ENCODE data around the gene ZNF618. TPM values are rescaled to one million over a fixed set of nuclear protein-coding genes. Genes with fewer than 3 reads are reported as not detected.

Gene ZNF618
- total RNA-seq, 2 donors from 2014 or later, result 3.1 to 3.3 TPM

DNA sequence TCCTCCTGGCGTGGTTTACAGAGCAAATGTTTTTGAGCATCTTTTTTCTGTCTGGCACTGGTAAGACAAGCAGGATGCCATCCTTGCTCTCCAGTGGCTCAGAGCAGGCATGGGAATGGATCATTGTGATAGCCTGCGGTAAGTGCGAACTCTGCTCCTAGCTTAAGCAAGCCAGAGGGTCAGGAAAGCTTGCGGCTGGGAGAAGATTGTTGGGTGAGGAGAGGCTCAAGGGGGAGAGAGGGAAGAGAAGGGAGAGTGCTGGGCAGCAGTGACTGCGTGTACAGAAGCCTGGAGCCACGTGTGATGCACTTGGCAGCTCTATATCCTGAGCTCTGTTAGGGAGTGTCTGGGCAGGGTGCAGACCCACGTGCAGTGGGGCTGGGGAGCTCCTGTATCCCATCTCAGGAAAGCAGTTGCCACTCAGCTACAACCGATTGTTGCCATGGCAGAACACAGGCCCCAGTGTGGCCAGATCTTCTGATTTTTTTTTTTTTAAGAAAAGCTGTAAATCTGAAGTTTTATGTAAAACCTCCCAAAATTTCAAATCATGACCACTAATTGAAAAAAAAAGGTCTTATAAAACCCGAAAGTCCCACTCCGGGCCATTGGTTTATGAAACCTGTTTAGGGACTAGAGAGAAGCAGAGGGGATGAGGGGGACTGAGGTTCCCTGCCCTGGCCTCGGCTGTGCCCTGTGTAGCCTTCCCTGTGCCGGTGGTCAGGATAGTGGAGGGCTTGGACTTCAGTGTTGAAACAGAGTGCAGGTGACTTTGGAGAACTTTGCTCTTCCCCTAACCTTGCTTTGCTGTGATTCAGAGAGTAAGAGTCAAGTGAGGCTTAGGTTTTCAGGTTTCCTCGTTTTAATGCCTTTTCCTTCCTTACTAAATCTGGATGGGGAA is 67.3 kb downstream of the ZNF618 start:
- TF ChIP-seq, protein P1, sequence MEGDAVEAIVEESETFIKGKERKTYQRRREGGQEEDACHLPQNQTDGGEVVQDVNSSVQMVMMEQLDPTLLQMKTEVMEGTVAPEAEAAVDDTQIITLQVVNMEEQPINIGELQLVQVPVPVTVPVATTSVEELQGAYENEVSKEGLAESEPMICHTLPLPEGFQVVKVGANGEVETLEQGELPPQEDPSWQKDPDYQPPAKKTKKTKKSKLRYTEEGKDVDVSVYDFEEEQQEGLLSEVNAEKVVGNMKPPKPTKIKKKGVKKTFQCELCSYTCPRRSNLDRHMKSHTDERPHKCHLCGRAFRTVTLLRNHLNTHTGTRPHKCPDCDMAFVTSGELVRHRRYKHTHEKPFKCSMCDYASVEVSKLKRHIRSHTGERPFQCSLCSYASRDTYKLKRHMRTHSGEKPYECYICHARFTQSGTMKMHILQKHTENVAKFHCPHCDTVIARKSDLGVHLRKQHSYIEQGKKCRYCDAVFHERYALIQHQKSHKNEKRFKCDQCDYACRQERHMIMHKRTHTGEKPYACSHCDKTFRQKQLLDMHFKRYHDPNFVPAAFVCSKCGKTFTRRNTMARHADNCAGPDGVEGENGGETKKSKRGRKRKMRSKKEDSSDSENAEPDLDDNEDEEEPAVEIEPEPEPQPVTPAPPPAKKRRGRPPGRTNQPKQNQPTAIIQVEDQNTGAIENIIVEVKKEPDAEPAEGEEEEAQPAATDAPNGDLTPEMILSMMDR (IDR thresholded peaks at IDR 0.05), result no peak
- Histone ChIP-seq H3K9ac (ENCODE audit: low read depth in 2 of 2, low read length in 2 of 2) (no peak overlapping the region), H3K9me3 (no peaks in the 10 kb centered on the region), H3K27me3 (no peaks in the 10 kb centered on the region), H3K4me1 (no peaks in the 10 kb centered on the region), H3K27ac (no peak overlapping the region), H3K4me3 (no peak overlapping the region), H3K36me3 (no peaks in the 10 kb centered on the region)
- intact Hi-C loops (cut with DNase I), result no loop called here
- DNase-seq, result peak; percentile 7

DNA sequence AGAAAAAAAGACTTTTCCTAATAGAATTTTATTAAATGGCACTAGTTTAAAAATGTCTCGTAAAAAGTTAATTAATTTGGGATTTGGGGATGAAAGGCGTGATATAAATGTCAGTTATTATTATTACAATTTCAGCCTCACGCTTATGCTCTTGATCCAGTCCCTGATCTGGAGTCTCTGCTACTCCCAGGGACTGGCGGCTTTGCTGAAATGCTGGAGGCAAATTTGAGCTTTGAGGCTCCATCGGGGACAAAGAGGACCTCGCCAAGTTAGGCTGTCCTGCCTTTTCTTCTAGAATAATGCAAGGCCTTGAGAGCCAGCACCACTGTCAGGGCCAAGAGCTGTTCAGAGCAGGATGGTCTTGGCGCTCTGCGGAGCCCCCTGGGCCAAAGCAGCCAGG is 69.7 kb downstream of the ZNF618 start:
- intact Hi-C loops (cut with DNase I), result no loop called here

DNA sequence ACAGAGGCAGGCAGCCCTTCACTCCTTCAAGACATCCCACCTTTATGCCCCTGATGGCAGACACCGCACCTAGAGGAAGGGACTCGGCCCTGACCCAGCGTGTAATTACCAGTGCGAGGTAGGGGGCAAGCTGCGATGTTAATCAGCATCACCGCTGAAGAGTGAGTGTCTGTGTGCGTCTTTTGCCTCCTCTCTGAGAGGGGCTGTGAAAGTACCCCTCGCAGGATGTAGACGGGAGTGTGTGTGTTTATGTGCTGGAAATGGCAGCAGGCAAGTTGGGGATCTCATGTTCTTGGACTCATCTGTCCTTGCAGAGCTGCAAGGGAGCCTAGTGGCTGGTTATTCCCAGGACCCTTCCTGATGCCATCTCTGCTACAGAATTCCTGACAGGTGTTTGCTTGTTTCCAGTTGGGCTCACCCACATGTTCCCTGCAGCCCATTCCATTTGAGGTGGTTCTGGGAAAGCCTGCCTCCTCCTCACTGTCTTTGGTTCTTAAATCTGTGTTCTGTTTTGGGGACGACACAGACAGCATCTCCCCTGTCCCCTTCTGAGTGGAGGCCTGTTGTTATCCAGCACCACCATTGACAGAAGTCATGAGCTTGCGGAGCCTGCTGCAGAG is 70.5 kb downstream of the ZNF618 start:
- intact Hi-C loops (cut with DNase I), result no loop called here
- no peaks in the 10 kb centered on the region for H3K9me3 ChIP-seq
- H3K9ac ChIP-seq (ENCODE audit: low read depth in 2 of 2, low read length in 2 of 2), result no peak overlapping the region
- no peak overlapping the region for H3K4me3 ChIP-seq
- DNase-seq, result no peak
- H3K27ac ChIP-seq, result no peak overlapping the region
- H3K27me3 ChIP-seq, result no peaks in the 10 kb centered on the region
- H3K4me1 ChIP-seq, result no peaks in the 10 kb centered on the region
- no peaks in the 10 kb centered on the region for H3K36me3 ChIP-seq
- TF ChIP-seq, protein P1 (IDR thresholded peaks at IDR 0.05), result no peak

More for the DNA sequence above, 69.7 kb downstream of the ZNF618 start:
- no peak for DNase-seq
- Histone ChIP-seq H3K36me3 (no peaks in the 10 kb centered on the region), H3K4me1 (no peaks in the 10 kb centered on the region), H3K4me3 (no peak overlapping the region), H3K9me3 (no peaks in the 10 kb centered on the region), H3K27me3 (no peaks in the 10 kb centered on the region), H3K9ac (ENCODE audit: low read depth in 2 of 2, low read length in 2 of 2) (no peak overlapping the region), H3K27ac (no peak overlapping the region)
- TF ChIP-seq, protein P1 (IDR thresholded peaks at IDR 0.05), result no peak

DNA sequence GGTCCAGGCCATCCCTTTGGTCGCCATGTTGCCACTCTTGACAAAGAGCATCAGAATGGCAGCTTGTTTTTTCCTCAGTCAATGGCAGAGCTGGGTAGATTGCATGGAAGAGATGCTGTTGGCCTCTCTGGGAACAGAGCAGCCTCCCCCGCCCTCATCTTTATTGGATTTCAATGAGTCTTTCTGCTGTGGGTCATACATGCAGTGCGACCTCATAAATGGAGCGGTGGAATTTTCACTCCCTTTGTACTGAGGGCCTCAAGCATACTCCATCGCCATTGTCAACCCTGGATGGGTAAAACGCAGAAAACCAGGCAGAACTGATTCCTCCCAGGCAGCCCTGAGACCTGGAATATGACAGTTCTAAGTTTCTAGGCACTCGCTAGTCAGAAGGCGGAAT is 71.8 kb downstream of the ZNF618 start:
- Histone ChIP-seq H3K4me3 (no peak overlapping the region), H3K27ac (no peak overlapping the region), H3K9me3 (no peaks in the 10 kb centered on the region), H3K4me1 (no peaks in the 10 kb centered on the region), H3K36me3 (no peaks in the 10 kb centered on the region), H3K9ac (ENCODE audit: low read depth in 2 of 2, low read length in 2 of 2) (no peak overlapping the region), H3K27me3 (no peaks in the 10 kb centered on the region)
- intact Hi-C loops (cut with DNase I), result no loop called here
- TF ChIP-seq, protein P1 (IDR thresholded peaks at IDR 0.05), result no peak
- no peak for DNase-seq

DNA sequence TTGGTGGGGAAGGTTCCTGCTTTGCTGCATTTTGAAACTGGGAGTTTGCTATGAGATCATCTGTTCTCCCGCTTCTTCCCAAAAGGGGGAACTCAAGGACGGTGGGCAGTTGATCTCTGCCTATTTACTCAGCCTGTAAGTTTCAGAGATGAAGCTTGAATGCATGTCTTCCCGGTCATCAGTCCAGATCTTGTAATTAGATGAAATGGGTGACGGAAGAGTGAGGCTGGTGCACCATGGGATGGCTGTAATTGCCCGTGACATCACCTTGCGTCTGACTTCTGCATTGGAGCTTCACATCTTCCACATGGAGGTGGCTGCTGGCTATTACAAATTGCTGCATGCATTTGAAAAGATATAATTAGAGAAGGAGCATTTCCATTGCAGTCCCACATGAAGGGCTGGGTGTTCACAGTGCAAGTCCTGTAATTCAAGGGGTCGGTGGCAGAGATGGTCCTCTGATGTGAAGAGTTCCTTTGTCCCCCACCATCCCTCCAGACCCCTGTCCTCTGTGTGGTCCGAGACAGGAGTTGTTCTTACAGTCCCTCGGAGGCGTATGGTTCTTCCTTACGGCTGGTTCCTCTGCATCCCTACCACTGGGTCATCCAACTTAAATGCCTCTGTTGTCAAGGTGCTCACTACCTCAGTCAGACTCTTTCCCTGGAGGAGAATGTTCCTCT is 72.9 kb downstream of the ZNF618 start:
- H3K27me3 ChIP-seq, result no peaks in the 10 kb centered on the region
- TF ChIP-seq, protein P1 (IDR thresholded peaks at IDR 0.05), result no peak
- no peaks in the 10 kb centered on the region for H3K4me1 ChIP-seq
- DNase-seq, result no peak
- H3K9me3 ChIP-seq, result no peaks in the 10 kb centered on the region
- intact Hi-C loops (cut with DNase I), result no loop called here
- no peak overlapping the region for H3K4me3 ChIP-seq
- no peak overlapping the region for H3K27ac ChIP-seq
- no peaks in the 10 kb centered on the region for H3K36me3 ChIP-seq
- H3K9ac ChIP-seq (ENCODE audit: low read depth in 2 of 2, low read length in 2 of 2), result no peak overlapping the region
